HG03432 (cell line): ENCODE data around the gene PSMC3.
A peak's percentile ranks its signal among the peaks of the same experiment; 100 is the strongest.

ENCODE experiments used
- ATAC-seq: cut with Tn5 transposase; IDR thresholded peaks from one replicate; pipeline ENCODE4 v1.9.1; 2021; ENCODE audit warnings: mild to moderate bottlenecking, moderate library complexity; ENCODE audit not compliant: unreplicated experiment

The PSMC3 gene

GRCh38 chr11:47426062-47426956, at the start of gene PSMC3:
Gene PSMC3, minus strand, starts transcription at chr11:47426439. Its CDS starts 160 bp downstream, at chr11:47426279.
- ATAC-seq = peak; percentile 91

- no peak for ATAC-seq
These were observed 44.4 kb upstream of the PSMC3 start for GRCh38 chr11:47470671-47471070.

- ATAC-seq = no peak
These were observed 43.3 kb upstream of the PSMC3 start for GRCh38 chr11:47469361-47470179.

- ATAC-seq = no peak
These were observed 42.5 kb upstream of the PSMC3 start for GRCh38 chr11:47468598-47469214.

- no peak for ATAC-seq
These were observed 41.1 kb upstream of the PSMC3 start for GRCh38 chr11:47467357-47467756.

- no peak for ATAC-seq
These were observed 40.5 kb upstream of the PSMC3 start for GRCh38 chr11:47466701-47467250.

GRCh38 chr11:47466201-47466600, 40.0 kb upstream of the PSMC3 start:
- no peak for ATAC-seq

GRCh38 chr11:47464483-47464882, 38.2 kb upstream of the PSMC3 start:
- ATAC-seq = no peak

- ATAC-seq = no peak
These were observed 35.6 kb upstream of the PSMC3 start for GRCh38 chr11:47461876-47462275.

- ATAC-seq = no peak
These were observed 34.5 kb upstream of the PSMC3 start for GRCh38 chr11:47460571-47461235.

GRCh38 chr11:47454258-47454671, 28.0 kb upstream of the PSMC3 start:
- ATAC-seq = peak; percentile 71

GRCh38 chr11:47453365-47453764, 27.1 kb upstream of the PSMC3 start:
- no peak for ATAC-seq

- ATAC-seq = no peak
These were observed 25.8 kb upstream of the PSMC3 start for GRCh38 chr11:47451990-47452389.

- no peak for ATAC-seq
These were observed 25.2 kb upstream of the PSMC3 start for GRCh38 chr11:47451436-47451835.

- no peak for ATAC-seq
These were observed 23.3 kb upstream of the PSMC3 start for GRCh38 chr11:47449541-47449940.

GRCh38 chr11:47448566-47449427, 22.6 kb upstream of the PSMC3 start, which contains the start of gene RAPSN:
Gene RAPSN, minus strand, starts transcription at chr11:47449136. Its CDS starts 172 bp downstream, at chr11:47448964.
- ATAC-seq = no peak

GRCh38 chr11:47447906-47448305, 21.7 kb upstream of the PSMC3 start:
- no peak for ATAC-seq

GRCh38 chr11:47446833-47447232, 20.6 kb upstream of the PSMC3 start:
- ATAC-seq = no peak

- ATAC-seq = no peak
These were observed 19.6 kb upstream of the PSMC3 start for GRCh38 chr11:47445840-47446239.
